Mucosa of descending colon (tissue), 3 donors: ENCODE results near the gene TNIK. TPM values are rescaled to one million over a fixed set of nuclear protein-coding genes. Genes with fewer than 3 reads are reported as not detected.

Source experiments
- ATAC-seq: fragments of 200-7000 bp; cut with Tn5 transposase; one replicate; pipeline ENCODE4 v1.9.1; 2020; ENCODE audit warnings: mild to moderate bottlenecking, moderate library complexity
- DNase-seq, 3 donors: peaks; one replicate each; pipeline ENCODE4 v3.0.0-alpha.2; 2020
- H3K36me3 ChIP-seq: fragments of 200-600 bp; one replicate; pipeline ENCODE4 v1.8.0; 2021; ENCODE audit warnings: low read depth, mild to moderate bottlenecking
- H3K4me1 ChIP-seq: fragments of 200-600 bp; one replicate; pipeline ENCODE4 v1.8.0; 2021; ENCODE audit warnings: low read depth, mild to moderate bottlenecking
- H3K4me3 ChIP-seq: fragments of 200-600 bp; one replicate; pipeline ENCODE4 v1.8.0; 2021; ENCODE audit warnings: mild to moderate bottlenecking
- H3K9me3 ChIP-seq: fragments of 200-600 bp; one replicate; pipeline ENCODE4 v1.8.0; 2021; ENCODE audit warnings: mild to moderate bottlenecking
- CTCF ChIP-seq: fragments of 200-600 bp; IDR thresholded peaks from one replicate; pipeline ENCODE4 v1.8.0; 2022; ENCODE audit warnings: antibody characterized with exemption, mild to moderate bottlenecking
- intact Hi-C, 2 donors: fragments of 100-400 bp; cut with DNase I in 1 of 2; cut with micrococcal nuclease in 1 of 2; formaldehyde crosslinking; loops; one replicate each; pipeline versions ENCODE4 v1.11.0 to v1.11.1; 2022; cut with DNase I, micrococcal nuclease
- total RNA-seq, 3 donors: library from RNA; stranded (reverse); fragmentation: NEBNext Ultra II Directional in 2 of 3; extraction: Animal tissue kit (Norgen Biotek cat#: 25700) in 2 of 3; gene quantifications; one replicate each; pipeline versions ENCODE4 v1.2.1 to v1.2.4, GENCODE V29; 2021 to 2023
- donor health status: DM: no; HTN: no; CAD: no; lungs with moderate emphysema.
- donor health status: DM: no; HTN: no; CAD: no.
- donor health status: DM: no; HTN: yes; CAD: no.

Gene TNIK
- total RNA-seq, 3 donors from 2014 or later = 27.2 to 33.0 (median 28.0) TPM

- ATAC-seq = peak; percentile 87
- no peak overlapping the region for H3K4me3 ChIP-seq
- H3K36me3 ChIP-seq = no peaks in the 10 kb centered on the region
- no peak for DNase-seq
- TF ChIP-seq CTCF = no peak
- H3K4me1 ChIP-seq = peaks cover 16% of the 10 kb centered on the region
- intact Hi-C loops = no loop called here
- no peaks in the 10 kb centered on the region for H3K9me3 ChIP-seq
Measured at GRCh38 chr3:171334465-171334811, 125.8 kb downstream of the TNIK start.

- ATAC-seq (no peak), DNase-seq (no peak)
- H3K4me1 ChIP-seq = peaks cover 12% of the 10 kb centered on the region
- H3K4me3 ChIP-seq = no peak overlapping the region
- intact Hi-C loops = no loop called here
- H3K9me3 ChIP-seq = no peaks in the 10 kb centered on the region
- no peak for TF ChIP-seq CTCF
- H3K36me3 ChIP-seq = no peaks in the 10 kb centered on the region
Measured at GRCh38 chr3:171333784-171334464, 126.3 kb downstream of the TNIK start.

DNA sequence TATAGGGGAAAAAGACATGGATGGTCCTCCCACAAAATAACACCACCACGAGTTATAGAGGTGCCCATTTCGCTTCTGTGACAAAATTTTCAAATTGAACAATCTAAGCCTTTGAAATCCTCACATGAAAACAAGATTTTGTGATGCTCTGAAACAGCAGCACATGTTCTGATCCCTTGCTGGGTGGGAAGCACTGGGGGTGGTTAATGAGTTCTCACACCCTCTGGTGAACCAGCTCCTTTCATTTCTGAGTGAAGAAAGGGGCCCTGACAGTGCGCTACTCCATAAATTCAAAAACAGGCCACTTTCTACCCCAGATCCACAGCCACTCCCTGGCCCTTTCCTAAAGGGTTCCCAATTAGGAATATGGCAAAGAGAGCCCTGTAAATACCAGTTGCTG, 129.3 kb downstream of the TNIK start:
- no peak for TF ChIP-seq CTCF
- DNase-seq = no peak
- no peak for ATAC-seq
- Histone ChIP-seq H3K4me1 (peaks cover 15% of the 10 kb centered on the region), H3K9me3 (no peaks in the 10 kb centered on the region), H3K36me3 (no peaks in the 10 kb centered on the region), H3K4me3 (no peak overlapping the region)
- intact Hi-C loops = no loop called here

GRCh38 chr3:171329746-171330145, 130.5 kb downstream of the TNIK start:
- Histone ChIP-seq H3K4me3 (no peak overlapping the region), H3K9me3 (no peaks in the 10 kb centered on the region), H3K4me1 (peaks cover 11% of the 10 kb centered on the region), H3K36me3 (no peaks in the 10 kb centered on the region)
- ATAC-seq = no peak
- no peak for DNase-seq
- TF ChIP-seq CTCF = no peak
- intact Hi-C loops = no loop called here

DNA sequence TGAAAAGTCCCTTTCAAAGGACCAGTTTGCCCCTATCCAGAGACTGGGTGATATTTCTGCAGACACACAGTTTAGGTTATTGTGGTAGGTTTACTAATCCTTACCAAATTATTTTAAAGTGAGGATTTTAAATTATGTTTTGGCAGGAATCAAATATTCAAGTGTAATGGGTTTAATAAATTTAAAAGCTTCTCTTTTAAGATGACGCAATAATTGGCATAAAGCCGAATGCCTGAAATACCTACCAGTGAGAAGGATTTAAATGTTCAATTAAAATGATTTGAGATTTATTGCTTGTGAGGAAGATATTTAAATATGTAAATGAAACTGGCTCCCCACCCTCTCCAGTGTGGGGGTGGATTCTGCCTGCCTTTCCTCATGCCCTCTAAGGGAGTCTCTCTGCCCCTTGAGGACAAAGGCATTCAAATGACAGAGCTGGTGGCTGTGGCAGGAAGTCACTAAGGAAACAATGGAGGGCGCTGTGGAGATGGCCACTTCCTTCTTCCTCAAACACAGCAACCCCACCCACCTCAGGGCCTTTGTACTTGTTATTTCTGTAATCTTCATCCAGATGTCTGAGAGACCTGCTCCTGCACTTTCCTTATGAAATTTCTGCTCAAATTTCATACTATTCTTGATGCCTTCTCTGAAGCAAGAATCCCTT, 131.7 kb downstream of the TNIK start:
- DNase-seq (peak; percentile 47 to 78 (median 55)), ATAC-seq (peak; percentile 97)
- Histone ChIP-seq H3K4me1 (peaks cover 3% of the 10 kb centered on the region), H3K4me3 (no peak overlapping the region), H3K9me3 (no peaks in the 10 kb centered on the region), H3K36me3 (no peaks in the 10 kb centered on the region)
- intact Hi-C loops = no loop called here
- no peak for TF ChIP-seq CTCF
